GM20000 (cell line): ENCODE measurements around the gene CACNG1.
"Not testable (repeated sequence)": the region's sequence is repeated elsewhere in the genome, so short reads cannot be mapped to it uniquely, and the experiment has no call there.

Experiments used
- DNase-seq: peaks from one replicate; pipeline ENCODE4 v3.0.0; 2012; ENCODE audit warnings: low spot score
- CTCF ChIP-seq: IDR thresholded peaks from 2 replicates; pipeline ENCODE4 v1.5.1; 2012; ENCODE audit warnings: mild to moderate bottlenecking, control low read depth; ENCODE audit errors: extremely low read depth, missing control alignments

Gene CACNG1

GRCh38 chr17:67038861-67039365 is 5.4 kb upstream of the CACNG1 start:
- no peak for DNase-seq
- TF ChIP-seq CTCF, result no peak

- TF ChIP-seq CTCF, result no peak
- DNase-seq, result no peak
Observed at GRCh38 chr17:67040652-67041051, 3.7 kb upstream of the CACNG1 start.

GRCh38 chr17:67041119-67041518 is 3.2 kb upstream of the CACNG1 start:
- DNase-seq, result not testable (repeated sequence)

- TF ChIP-seq CTCF, result no peak
- DNase-seq, result no peak
Observed at GRCh38 chr17:67041531-67041930, 2.8 kb upstream of the CACNG1 start.

GRCh38 chr17:67041941-67042899 is 2.1 kb upstream of the CACNG1 start:
- peak; percentile 51 for DNase-seq
- TF ChIP-seq CTCF, result no peak

- TF ChIP-seq CTCF, result no peak
- no peak for DNase-seq
Observed at GRCh38 chr17:67043283-67043682, 1.1 kb upstream of the CACNG1 start.

GRCh38 chr17:67044940-67045339 is 586 bp downstream of the CACNG1 start:
- DNase-seq, result no peak
- no peak for TF ChIP-seq CTCF

- TF ChIP-seq CTCF, result no peak
- DNase-seq, result no peak
Observed at GRCh38 chr17:67046398-67046797, 2.0 kb downstream of the CACNG1 start.
